IgD-negative memory B cell (primary cell): ENCODE data around the gene TMEM182. TPM values are rescaled to one million over a fixed set of nuclear protein-coding genes. Genes with fewer than 3 reads are reported as not detected.

Source experiments
- H3K27ac Mint-ChIP-seq, 3 donors: one replicate each; pipeline ENCODE4 v1.8.0; 2020 to 2022; ENCODE audit warnings: mild to moderate bottlenecking in 3 of 3, mixed read lengths in 3 of 3, moderate library complexity in 1 of 3
- H3K27me3 Mint-ChIP-seq: one replicate; pipeline ENCODE4 v1.8.0; 2021; ENCODE audit warnings: mixed read lengths
- H3K36me3 Mint-ChIP-seq: one replicate; pipeline ENCODE4 v1.8.0; 2020; ENCODE audit warnings: mild to moderate bottlenecking, mixed read lengths
- H3K4me1 Mint-ChIP-seq, 3 donors: one replicate each; pipeline ENCODE4 v1.8.0; 2020 to 2022; ENCODE audit warnings: mixed read lengths in 3 of 3, mild to moderate bottlenecking in 1 of 3
- H3K4me3 Mint-ChIP-seq, 4 donors: one replicate each; pipeline ENCODE4 v1.8.0; 2020 to 2022; ENCODE audit warnings: mild to moderate bottlenecking in 4 of 4, mixed read lengths in 4 of 4, moderate library complexity in 3 of 4
- H3K9me3 Mint-ChIP-seq, 3 donors: one replicate each; pipeline ENCODE4 v1.8.0; 2020 to 2021; ENCODE audit warnings: mixed read lengths in 3 of 3, mild to moderate bottlenecking in 1 of 3
- polyA plus RNA-seq: library from polyadenylated mRNA; unstranded; fragments of 300-500 nt; fragmentation: Illumina TruSeq; gene quantifications from one replicate; pipeline ENCODE4 v1.2.3, GENCODE V29; 2021

Gene TMEM182
- polyA plus RNA-seq, 1 donor from 2014 or later: 8.9 TPM

GRCh38 chr2:102843764-102844443 lies 82.1 kb downstream of the TMEM182 start:
- no peaks in the 10 kb centered on the region for H3K9me3 Mint-ChIP-seq
- H3K27me3 Mint-ChIP-seq: peaks cover 3% of the 10 kb centered on the region
- H3K4me1 Mint-ChIP-seq: peaks cover 0 to 4% (median 0%) of the 10 kb centered on the region in 3 donors
- H3K36me3 Mint-ChIP-seq: peaks cover 5% of the 10 kb centered on the region
- H3K4me3 Mint-ChIP-seq: no peak overlapping the region
- no peak overlapping the region for H3K27ac Mint-ChIP-seq

DNA sequence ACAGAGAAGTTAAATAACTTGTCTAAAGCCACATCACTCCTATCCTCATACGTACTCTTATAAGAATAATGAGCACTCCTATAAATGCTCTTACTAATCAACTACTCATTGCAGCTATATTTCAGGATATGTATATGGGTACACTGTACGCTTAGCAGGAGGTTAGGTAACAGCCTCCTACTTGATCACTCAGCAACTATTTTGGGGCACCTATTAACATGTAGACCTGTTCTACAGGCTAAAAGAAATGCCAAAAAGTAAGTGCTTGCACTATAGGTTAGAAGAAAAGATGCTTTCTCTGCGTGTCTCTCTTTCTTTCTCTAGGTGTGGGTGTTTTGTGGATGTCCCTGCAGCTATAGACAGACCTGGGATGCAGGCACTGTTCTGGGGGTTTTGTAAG lies 83.1 kb downstream of the TMEM182 start:
- Mint-ChIP-seq H3K36me3 (peaks cover 5% of the 10 kb centered on the region), H3K9me3 (no peaks in the 10 kb centered on the region), H3K27me3 (peaks cover 3% of the 10 kb centered on the region), H3K27ac (no peak overlapping the region), H3K4me1 (peaks cover 0 to 1% (median 0%) of the 10 kb centered on the region in 3 donors), H3K4me3 (no peak overlapping the region)

DNA sequence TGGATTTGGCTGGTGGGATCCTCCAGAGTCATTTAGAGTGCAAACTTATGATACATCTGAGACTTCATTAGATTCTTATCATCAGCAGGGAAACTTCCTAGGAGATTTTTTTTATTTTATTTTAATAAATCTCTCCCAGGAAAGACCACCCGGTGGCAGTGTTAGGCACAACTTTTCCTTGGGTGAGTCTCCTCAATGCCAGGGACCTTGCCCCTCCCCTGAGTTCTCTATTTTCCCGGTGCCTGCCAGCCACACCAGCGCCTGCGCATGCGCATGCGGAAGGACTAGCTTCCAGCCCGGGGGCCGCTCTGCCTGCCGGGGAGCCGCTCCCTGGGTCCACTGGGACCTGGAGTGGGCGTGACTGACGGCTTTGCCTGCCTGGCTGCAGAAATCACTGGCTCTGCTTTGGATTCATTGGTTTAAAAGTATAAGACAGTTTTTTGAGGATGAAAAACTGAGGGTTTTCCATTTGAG lies 86.6 kb downstream of the TMEM182 start:
- no peak overlapping the region for H3K4me3 Mint-ChIP-seq
- H3K36me3 Mint-ChIP-seq: peaks cover 3% of the 10 kb centered on the region
- peaks cover 0 to 3% (median 2%) of the 10 kb centered on the region in 3 donors for H3K9me3 Mint-ChIP-seq
- no peak overlapping the region for H3K27ac Mint-ChIP-seq
- H3K27me3 Mint-ChIP-seq: peaks cover 3% of the 10 kb centered on the region
- H3K4me1 Mint-ChIP-seq: peaks cover 0 to 1% (median 0%) of the 10 kb centered on the region in 3 donors

DNA sequence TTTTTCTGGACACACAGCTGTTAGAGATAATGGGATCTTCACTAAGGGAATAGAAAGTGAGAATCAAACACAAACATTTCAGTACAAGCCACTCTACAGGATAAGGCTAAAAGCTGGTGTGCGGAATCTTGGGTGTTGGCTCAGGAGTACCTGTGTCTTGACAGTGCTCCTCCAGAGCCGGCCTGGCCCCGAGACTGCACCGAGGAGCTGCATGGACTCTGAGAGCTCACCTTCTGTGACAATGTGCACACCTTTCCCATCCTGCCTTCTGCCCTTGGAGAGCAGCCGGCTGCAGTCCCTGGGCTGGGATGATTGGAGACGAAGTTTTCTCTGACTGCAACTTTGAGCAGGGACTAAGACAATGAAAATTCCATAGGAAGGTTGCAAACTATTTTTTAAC lies 89.1 kb downstream of the TMEM182 start:
- Mint-ChIP-seq H3K36me3 (peaks cover 5% of the 10 kb centered on the region), H3K27me3 (peaks cover 3% of the 10 kb centered on the region), H3K4me1 (peaks cover 0 to 1% (median 0%) of the 10 kb centered on the region in 3 donors), H3K4me3 (no peak overlapping the region), H3K27ac (no peak overlapping the region), H3K9me3 (peaks cover 6 to 9% (median 8%) of the 10 kb centered on the region in 3 donors)

DNA sequence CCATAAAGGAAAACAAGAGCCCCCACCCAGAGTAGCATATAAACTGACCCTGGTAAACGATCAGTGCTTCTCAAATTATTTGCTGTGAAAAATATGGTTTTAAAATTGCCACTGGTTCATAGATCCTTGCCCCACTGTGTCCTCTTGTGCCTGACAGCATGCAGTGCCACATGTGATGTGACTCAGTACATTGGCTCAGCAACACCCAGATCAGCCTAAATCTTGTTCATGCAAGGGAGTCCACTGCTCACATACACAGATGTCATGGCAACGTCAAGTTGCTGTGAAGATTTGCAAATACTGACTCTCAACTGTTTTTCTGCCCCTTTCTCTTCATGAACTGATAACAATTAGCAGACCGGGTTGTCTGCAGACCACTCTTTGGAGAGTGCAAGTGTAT lies 91.0 kb downstream of the TMEM182 start:
- H3K27ac Mint-ChIP-seq: no peak overlapping the region
- no peak overlapping the region for H3K4me3 Mint-ChIP-seq
- peaks cover 0 to 1% (median 0%) of the 10 kb centered on the region in 3 donors for H3K4me1 Mint-ChIP-seq
- H3K36me3 Mint-ChIP-seq: peaks cover 8% of the 10 kb centered on the region
- H3K27me3 Mint-ChIP-seq: peaks cover 1% of the 10 kb centered on the region
- H3K9me3 Mint-ChIP-seq: peaks cover 6 to 9% (median 8%) of the 10 kb centered on the region in 3 donors

Other genes starting within 250 kb of the TMEM182 start
- gene SLC9A2, start 142.5 kb upstream of the TMEM182 start, polyA plus RNA-seq: not detected